Tibial nerve (tissue), 4 donors: Measurements from ENCODE around the gene TRIM28. TPM values are rescaled to one million over a fixed set of nuclear protein-coding genes. Genes with fewer than 3 reads are reported as not detected.

Source experiments
- DNase-seq, 2 donors: peaks; one replicate each; pipeline ENCODE4 v3.0.0-alpha.2; 2019; ENCODE audit warnings: low spot score in 2 of 2
- H3K27ac ChIP-seq, 4 donors: fragments of 200-600 bp; sonication (generic) in 3 of 4; one replicate each; pipeline ENCODE4 v1.5.1; 2017 to 2019; ENCODE audit warnings: mild to moderate bottlenecking in 1 of 4
- H3K27me3 ChIP-seq, 2 donors: fragments of 200-600 bp; sonication (generic) in 1 of 2; one replicate each; pipeline versions ENCODE4 v1.5.1 to v1.6.0; 2017 to 2019
- H3K36me3 ChIP-seq, 3 donors: fragments of 200-600 bp; sonication (generic); one replicate each; pipeline ENCODE4 v1.5.1; 2018 to 2019
- H3K4me1 ChIP-seq, 4 donors: fragments of 200-600 bp; sonication (generic) in 3 of 4; one replicate each; pipeline ENCODE4 v1.5.1; 2017 to 2019
- H3K4me3 ChIP-seq, 4 donors: fragments of 200-600 bp; sonication (generic) in 3 of 4; one replicate each; pipeline ENCODE4 v1.5.1; 2017 to 2019; ENCODE audit warnings: mild to moderate bottlenecking in 1 of 4, moderate library complexity in 1 of 4
- H3K9me3 ChIP-seq, 4 donors: fragments of 200-600 bp; sonication (generic) in 3 of 4; one replicate each; pipeline ENCODE4 v1.5.1; 2017 to 2019
- EP300 ChIP-seq, 2 donors: sonication (generic); formaldehyde crosslinking; IDR thresholded peaks; one replicate each; pipeline ENCODE4 v1.6.1; 2017; ENCODE audit warnings: antibody characterized with exemption in 2 of 2, mild to moderate bottlenecking in 1 of 2
- POLR2A ChIP-seq, 2 donors: fragments of 450-650 bp; IDR thresholded peaks; one replicate each; pipeline ENCODE4 v1.6.1; 2017; ENCODE audit warnings: antibody characterized with exemption in 2 of 2, mild to moderate bottlenecking in 2 of 2, moderate library complexity in 2 of 2
- WGBS, 2 donors: methylation state at CpG; one replicate each; pipeline ENCODE4 v1.1.5; 2018; 5-methylcytosine and 5-hydroxymethylcytosine counted together
- total RNA-seq, 4 donors: library from RNA; depleted of rRNA; stranded (reverse); fragments of >200 nt; gene quantifications; one replicate each; pipeline ENCODE4 v1.1.0, GENCODE V29; 2016
- TF ChIP-seq, protein P1 (sequence below), 5 experiments: fragments of 200-600 bp in 3 of 5; fragments of 450-650 bp in 2 of 5; sonication (generic) in 3 of 5; IDR thresholded peaks; one replicate each; pipeline ENCODE4 v1.5.1; 2016 to 2019; ENCODE audit warnings: antibody characterized with exemption in 5 of 5, mild to moderate bottlenecking in 3 of 5, moderate library complexity in 2 of 5

TRIM28 gene
- total RNA-seq, 4 donors from 2014 or later, result 136 to 299 (median 159) TPM

DNA sequence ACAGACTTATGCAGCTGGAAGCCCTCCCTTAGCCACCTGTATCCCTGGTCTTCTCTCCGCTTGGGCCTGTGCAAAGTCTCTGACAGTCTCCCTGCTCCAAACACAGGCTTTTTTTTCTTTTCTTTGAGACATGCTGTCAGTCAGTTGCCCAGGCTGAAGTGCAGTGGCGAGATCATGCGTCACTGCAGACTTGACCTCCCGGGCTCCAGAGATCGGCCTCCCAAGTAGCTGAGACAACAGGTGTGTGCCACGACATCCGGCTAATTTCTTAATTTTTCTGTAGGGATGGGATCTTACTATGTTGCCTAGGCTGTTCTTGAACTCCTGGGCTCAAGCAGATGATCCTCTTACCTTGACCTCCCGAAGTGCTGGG is 27.7 kb downstream of the TRIM28 start:
- Histone ChIP-seq H3K27me3 (no peaks in the 10 kb centered on the region), H3K27ac (peak overlapping the region in 1 of 4 donors; percentile 99), H3K4me1 (peaks cover 0 to 33% (median 16%) of the 10 kb centered on the region in 4 donors), H3K36me3 (peaks cover 0 to 46% (median 0%) of the 10 kb centered on the region in 3 donors), H3K9me3 (no peaks in the 10 kb centered on the region), H3K4me3 (no peak overlapping the region)
- DNase-seq, result peak in 1 of 2 donors; percentile 8
- TF ChIP-seq, protein P1, sequence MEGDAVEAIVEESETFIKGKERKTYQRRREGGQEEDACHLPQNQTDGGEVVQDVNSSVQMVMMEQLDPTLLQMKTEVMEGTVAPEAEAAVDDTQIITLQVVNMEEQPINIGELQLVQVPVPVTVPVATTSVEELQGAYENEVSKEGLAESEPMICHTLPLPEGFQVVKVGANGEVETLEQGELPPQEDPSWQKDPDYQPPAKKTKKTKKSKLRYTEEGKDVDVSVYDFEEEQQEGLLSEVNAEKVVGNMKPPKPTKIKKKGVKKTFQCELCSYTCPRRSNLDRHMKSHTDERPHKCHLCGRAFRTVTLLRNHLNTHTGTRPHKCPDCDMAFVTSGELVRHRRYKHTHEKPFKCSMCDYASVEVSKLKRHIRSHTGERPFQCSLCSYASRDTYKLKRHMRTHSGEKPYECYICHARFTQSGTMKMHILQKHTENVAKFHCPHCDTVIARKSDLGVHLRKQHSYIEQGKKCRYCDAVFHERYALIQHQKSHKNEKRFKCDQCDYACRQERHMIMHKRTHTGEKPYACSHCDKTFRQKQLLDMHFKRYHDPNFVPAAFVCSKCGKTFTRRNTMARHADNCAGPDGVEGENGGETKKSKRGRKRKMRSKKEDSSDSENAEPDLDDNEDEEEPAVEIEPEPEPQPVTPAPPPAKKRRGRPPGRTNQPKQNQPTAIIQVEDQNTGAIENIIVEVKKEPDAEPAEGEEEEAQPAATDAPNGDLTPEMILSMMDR (IDR thresholded peaks at IDR 0.05), result no peak
- TF ChIP-seq POLR2A (IDR thresholded peaks at IDR 0.05) (no peak), EP300 (IDR thresholded peaks at IDR 0.05) (no peak)
- WGBS, 2 donors, result 92 to 97% methylated on average over 8 of the region's 8 CpGs

DNA sequence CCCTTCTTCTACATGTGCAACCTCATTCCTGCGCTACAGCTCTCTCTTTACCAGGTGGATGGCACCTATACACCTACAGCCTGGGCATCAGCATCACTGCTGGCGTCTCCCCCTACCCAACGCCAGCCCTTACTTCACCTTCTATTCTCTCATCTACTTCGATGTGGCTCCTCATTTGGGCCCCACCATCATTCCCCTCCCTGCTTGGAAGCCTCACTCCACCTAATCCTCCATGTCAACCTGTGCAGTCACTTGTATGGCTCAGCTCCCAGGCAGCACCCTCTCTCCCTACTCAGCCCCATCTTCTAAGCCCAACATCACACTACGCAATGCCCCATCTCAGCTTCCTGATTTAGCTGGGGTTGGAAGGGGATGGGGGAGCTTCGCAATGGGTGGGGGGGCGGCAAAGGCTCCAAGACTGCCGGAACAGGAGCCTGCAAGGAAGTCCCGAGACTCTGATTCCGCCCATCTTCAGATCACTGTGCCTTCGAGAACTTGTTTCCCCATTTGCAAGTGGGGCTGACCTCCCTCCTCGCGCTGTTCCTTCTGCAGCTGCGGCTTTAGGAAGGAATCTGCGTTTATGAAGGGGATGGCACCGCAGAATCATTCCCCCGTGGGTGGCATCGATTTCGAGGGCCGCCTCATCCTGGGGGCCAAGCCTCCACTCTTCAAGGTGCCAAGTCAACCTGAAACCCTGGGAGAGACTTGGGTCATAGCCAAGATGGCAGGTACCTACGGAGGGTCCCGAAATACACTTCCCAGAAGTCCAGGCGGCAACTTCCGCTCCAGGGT is 28.4 kb downstream of the TRIM28 start:
- H3K4me1 ChIP-seq, result peaks cover 0 to 39% (median 17%) of the 10 kb centered on the region in 4 donors
- 42 to 43% methylated on average over 24 of the region's 24 CpGs for WGBS, 2 donors
- peak in 1 of 2 donors; percentile 20 for DNase-seq
- peak overlapping the region; percentile 87 to 99 (median 96) for H3K27ac ChIP-seq
- H3K27me3 ChIP-seq, result no peaks in the 10 kb centered on the region
- TF ChIP-seq, protein P1 (IDR thresholded peaks at IDR 0.05), result no peak
- peak in 1 of 2 donors; percentile 10 for TF ChIP-seq EP300 (IDR thresholded peaks at IDR 0.05)
- H3K9me3 ChIP-seq, result no peaks in the 10 kb centered on the region
- peaks cover 0 to 39% (median 0%) of the 10 kb centered on the region in 3 donors for H3K36me3 ChIP-seq
- peak overlapping the region; percentile 37 to 74 (median 59) for H3K4me3 ChIP-seq

- H3K4me3 ChIP-seq, result peak within 1 kb of the TSS; percentile 42 to 74 (median 59)
- H3K27me3 ChIP-seq, result no peaks in the 10 kb centered on the region
- H3K36me3 ChIP-seq, result peaks cover 0 to 34% (median 0%) of the 10 kb centered on the region in 3 donors
- H3K9me3 ChIP-seq, result no peaks in the 10 kb centered on the region
- 0 to 1% methylated on average over 65 to 71 of the region's 75 CpGs for WGBS, 2 donors
- peak; percentile 99 to 100 for DNase-seq
- H3K4me1 ChIP-seq, result peaks cover 0 to 47% (median 17%) of the 10 kb centered on the region in 4 donors
- H3K27ac ChIP-seq, result peak within 1 kb of the TSS; percentile 87 to 99 (median 96)
- TF ChIP-seq, protein P1 (IDR thresholded peaks at IDR 0.05), result peak in 2 of 5 experiments; percentile 68 to 73
- peak in 1 of 2 donors; percentile 47 for TF ChIP-seq POLR2A (IDR thresholded peaks at IDR 0.05)
- peak; percentile 32 to 81 for TF ChIP-seq EP300 (IDR thresholded peaks at IDR 0.05)
Observed at GRCh38 chr19:58572818-58573657, 29.2 kb downstream of the TRIM28 start, which contains the start of gene MZF1. Gene MZF1, minus strand, starts transcription at chr19:58573335. Its CDS starts 1,946 bp downstream, at chr19:58571389.

DNA sequence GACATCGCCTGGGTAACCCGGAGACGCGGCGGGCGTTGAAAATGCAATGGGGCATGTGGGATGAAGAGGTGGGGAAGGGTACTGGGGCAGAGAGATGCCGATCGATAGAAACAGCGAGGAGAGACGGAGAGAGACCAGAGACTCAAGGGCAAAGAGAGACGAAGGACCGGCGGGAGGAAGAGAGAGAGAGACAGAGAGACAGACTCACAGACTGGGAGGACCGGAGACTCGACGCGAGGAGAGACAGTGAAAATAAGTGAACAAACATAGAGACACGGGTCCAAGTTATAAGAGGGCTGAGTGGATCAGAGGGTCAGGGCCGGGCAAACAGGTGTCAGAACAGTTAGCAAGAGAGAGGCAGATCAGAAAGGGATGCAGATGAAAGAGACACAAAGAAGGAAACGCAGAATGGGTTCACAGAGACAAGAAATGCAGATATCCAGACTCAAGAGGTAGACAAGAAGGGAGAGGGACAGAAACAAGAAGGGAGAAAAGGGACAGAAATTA is 29.8 kb downstream of the TRIM28 start:
- peaks cover 0 to 53% (median 17%) of the 10 kb centered on the region in 4 donors for H3K4me1 ChIP-seq
- no peaks in the 10 kb centered on the region for H3K27me3 ChIP-seq
- 1 to 2% methylated on average over 20 of the region's 20 CpGs for WGBS, 2 donors
- TF ChIP-seq EP300 (IDR thresholded peaks at IDR 0.05), result no peak
- TF ChIP-seq POLR2A (IDR thresholded peaks at IDR 0.05), result no peak
- TF ChIP-seq, protein P1 (IDR thresholded peaks at IDR 0.05), result no peak
- H3K9me3 ChIP-seq, result no peaks in the 10 kb centered on the region
- peaks cover 0 to 35% (median 0%) of the 10 kb centered on the region in 3 donors for H3K36me3 ChIP-seq
- peak overlapping the region; percentile 42 to 74 (median 59) for H3K4me3 ChIP-seq
- DNase-seq, result no peak
- H3K27ac ChIP-seq, result peak overlapping the region; percentile 87 to 99 (median 96)
